Spleen (tissue), 11 donors: ENCODE results near the gene FAM120A. TPM values are rescaled to one million over a fixed set of nuclear protein-coding genes. Genes with fewer than 3 reads are reported as not detected.

Experiments used
- DNase-seq: peaks from one replicate; pipeline ENCODE4 v3.0.0-alpha.2; 2020
- H3K27ac ChIP-seq, 8 donors: fragments of 200-600 bp; sonication (generic) in 7 of 8; 1 replicate in 4 of 8; 2 replicates in 4 of 8; pipeline versions ENCODE4 v1.5.0 to v1.8.0; 2016 to 2021; ENCODE audit warnings: inconsistent platforms in 4 of 8, mild to moderate bottlenecking in 4 of 8, moderate library complexity in 1 of 8
- H3K27me3 ChIP-seq, 7 donors: fragments of 200-600 bp; sonication (generic) in 6 of 7; replicated peaks in 1 of 7; 1 replicate in 4 of 7; 2 replicates in 3 of 7; pipeline versions ENCODE4 v1.5.0 to v1.8.0; 2016 to 2021; ENCODE audit warnings: inconsistent platforms in 3 of 7, mild to moderate bottlenecking in 1 of 7
- H3K36me3 ChIP-seq, 6 donors: fragments of 200-600 bp; sonication (generic) in 5 of 6; 1 replicate in 4 of 6; 2 replicates in 2 of 6; pipeline versions ENCODE4 v1.5.0 to v1.8.0; 2016 to 2021; ENCODE audit warnings: inconsistent platforms in 2 of 6
- H3K4me1 ChIP-seq, 6 donors: fragments of 200-600 bp; sonication (generic) in 5 of 6; 1 replicate in 3 of 6; 2 replicates in 3 of 6; pipeline versions ENCODE4 v1.5.0 to v1.8.0; 2016 to 2021; ENCODE audit warnings: inconsistent platforms in 3 of 6
- H3K4me3 ChIP-seq, 8 donors: fragments of 200-600 bp; sonication (generic) in 7 of 8; 1 replicate in 4 of 8; 2 replicates in 4 of 8; pipeline versions ENCODE4 v1.5.0 to v1.8.0; 2016 to 2021; ENCODE audit warnings: inconsistent platforms in 4 of 8, mild to moderate bottlenecking in 4 of 8, moderate library complexity in 2 of 8
- H3K9me3 ChIP-seq, 8 donors: fragments of 200-600 bp; sonication (generic) in 7 of 8; 1 replicate in 4 of 8; 2 replicates in 4 of 8; pipeline versions ENCODE4 v1.5.0 to v1.8.0; 2016 to 2021; ENCODE audit warnings: inconsistent platforms in 4 of 8
- POLR2A ChIP-seq, 3 donors: fragments of 450-650 bp; IDR thresholded peaks; one replicate each; pipeline ENCODE4 v1.5.1; 2017; ENCODE audit warnings: antibody characterized with exemption in 3 of 3, mild to moderate bottlenecking in 1 of 3
- POLR2AphosphoS5 ChIP-seq, 3 donors: sonication (generic); formaldehyde crosslinking; IDR thresholded peaks; one replicate each; pipeline ENCODE4 v1.5.1; 2017; ENCODE audit warnings: antibody characterized with exemption in 3 of 3
- WGBS, 5 donors: extraction: QIAGEN DNeasy Blood & Tissue Kit in 3 of 5; methylation state at CpG; one replicate each; pipeline versions ENCODE4 v1.1.5 to v1.1.7; 2013 to 2018; 5-methylcytosine and 5-hydroxymethylcytosine counted together
- intact Hi-C: fragments of 100-400 bp; cut with DNase I; formaldehyde crosslinking; loops from one replicate; pipeline ENCODE4 v1.15.0; 2023; ENCODE audit warnings: low total_unique reads
- polyA plus RNA-seq, 3 donors: library from polyadenylated mRNA; stranded (reverse); fragments of 200-250 nt; gene quantifications; one replicate each; pipeline ENCODE4 v1.2.1, GENCODE V29; 2013
- total RNA-seq, 7 donors: library from RNA; depleted of rRNA in 3 of 7; stranded (reverse); fragments of >200 nt in 3 of 7; fragmentation: NEBNext Ultra II Directional in 4 of 7; extraction: Animal tissue kit (Norgen Biotek cat#: 25700) in 4 of 7; gene quantifications; one replicate each; pipeline versions ENCODE4 v1.1.0 to v1.2.1, GENCODE V29; 2016 to 2021
- TF ChIP-seq, protein P1 (sequence below), 11 experiments: fragments of 200-600 bp in 7 of 11; fragments of 450-650 bp in 4 of 11; sonication (generic) in 4 of 11; IDR thresholded peaks in 8 of 11; conservative IDR thresholded peaks in 3 of 11; 1 replicate in 7 of 11; 2 replicates in 4 of 11; pipeline versions ENCODE4 v1.4.0 to v1.8.0; 2016 to 2021; ENCODE audit warnings: antibody characterized with exemption in 11 of 11, inconsistent platforms in 4 of 11, mild to moderate bottlenecking in 1 of 11
- donor health status: healthy with polysubstance abuse.
- donor health status: DM: no; HTN: no; CAD: no; lungs with moderate emphysema.
- donor health status: DM: no; HTN: no; CAD: no.
- donor health status: Bipolar disorder and iron deficiency.
- donor health status: healthy.
- donor health status: DM: no; HTN: no; CAD: no.
- donor health status: DM: yes; HTN: yes; CAD: no.

Gene FAM120A
- total and polyA plus RNA-seq, 10 donors, result 33.0 to 116 (median 102) TPM

DNA sequence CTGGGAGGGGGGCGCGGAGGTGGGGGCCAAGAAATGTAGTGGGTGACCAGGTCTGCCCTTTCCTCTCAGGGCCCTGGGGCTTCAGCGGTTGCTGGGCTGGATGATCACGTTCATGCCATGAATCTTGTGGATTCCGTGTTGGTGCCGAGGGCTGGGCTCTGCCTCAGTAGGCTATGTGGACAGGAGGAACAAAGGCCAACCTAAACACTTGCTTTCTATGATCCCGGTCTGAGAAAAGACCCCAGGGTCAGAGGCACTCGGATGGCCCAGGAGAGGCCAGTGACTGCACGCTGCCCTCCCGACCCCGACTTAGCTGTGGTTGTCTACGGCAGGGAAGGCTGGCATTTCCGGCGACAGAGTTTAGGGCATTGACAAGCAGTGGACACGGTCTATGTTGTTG is 151.5 kb downstream of the FAM120A start:
- H3K4me3 ChIP-seq, result no peak overlapping the region
- peaks cover 0 to 5% (median 0%) of the 10 kb centered on the region in 6 donors for H3K36me3 ChIP-seq
- H3K27ac ChIP-seq, result no peak overlapping the region
- no peak for DNase-seq
- intact Hi-C loops, result no loop called here
- WGBS, 5 donors, result 88 to 97% (median 94%) methylated on average over 12 to 15 of the region's 15 CpGs
- H3K4me1 ChIP-seq, result peaks cover 8 to 38% (median 33%) of the 10 kb centered on the region in 6 donors
- no peaks in the 10 kb centered on the region for H3K27me3 ChIP-seq
- H3K9me3 ChIP-seq, result peaks cover 0 to 23% (median 10%) of the 10 kb centered on the region in 8 donors
- TF ChIP-seq POLR2A (IDR thresholded peaks at IDR 0.05), result no peak
- TF ChIP-seq, protein P1, sequence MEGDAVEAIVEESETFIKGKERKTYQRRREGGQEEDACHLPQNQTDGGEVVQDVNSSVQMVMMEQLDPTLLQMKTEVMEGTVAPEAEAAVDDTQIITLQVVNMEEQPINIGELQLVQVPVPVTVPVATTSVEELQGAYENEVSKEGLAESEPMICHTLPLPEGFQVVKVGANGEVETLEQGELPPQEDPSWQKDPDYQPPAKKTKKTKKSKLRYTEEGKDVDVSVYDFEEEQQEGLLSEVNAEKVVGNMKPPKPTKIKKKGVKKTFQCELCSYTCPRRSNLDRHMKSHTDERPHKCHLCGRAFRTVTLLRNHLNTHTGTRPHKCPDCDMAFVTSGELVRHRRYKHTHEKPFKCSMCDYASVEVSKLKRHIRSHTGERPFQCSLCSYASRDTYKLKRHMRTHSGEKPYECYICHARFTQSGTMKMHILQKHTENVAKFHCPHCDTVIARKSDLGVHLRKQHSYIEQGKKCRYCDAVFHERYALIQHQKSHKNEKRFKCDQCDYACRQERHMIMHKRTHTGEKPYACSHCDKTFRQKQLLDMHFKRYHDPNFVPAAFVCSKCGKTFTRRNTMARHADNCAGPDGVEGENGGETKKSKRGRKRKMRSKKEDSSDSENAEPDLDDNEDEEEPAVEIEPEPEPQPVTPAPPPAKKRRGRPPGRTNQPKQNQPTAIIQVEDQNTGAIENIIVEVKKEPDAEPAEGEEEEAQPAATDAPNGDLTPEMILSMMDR (IDR thresholded peaks at IDR 0.05 in 8 of 11, conservative IDR thresholded peaks at IDR 0.05 in 3 of 11), result no peak
- TF ChIP-seq POLR2AphosphoS5 (IDR thresholded peaks at IDR 0.05), result no peak

DNA sequence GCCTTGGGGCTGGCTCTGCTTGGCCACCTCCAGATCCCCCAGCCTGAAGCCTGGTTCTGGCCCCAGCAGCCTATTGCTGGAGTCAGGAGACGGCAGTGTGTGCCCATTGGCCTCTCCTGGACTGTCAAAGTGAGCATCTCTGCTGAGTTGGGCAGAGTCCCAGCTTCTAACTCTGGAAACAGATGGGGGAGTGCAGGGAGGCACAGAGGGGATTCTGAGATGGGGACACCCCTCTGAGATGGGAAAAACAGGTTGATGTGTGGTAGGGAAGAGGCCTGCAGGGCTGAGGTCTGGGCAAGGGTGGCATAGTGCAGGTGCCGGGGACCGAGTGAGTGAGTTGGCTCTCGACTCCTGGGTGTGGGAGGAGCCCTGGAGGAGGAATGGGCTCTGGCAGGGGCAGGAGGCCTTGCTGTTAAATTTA is 152.4 kb downstream of the FAM120A start:
- intact Hi-C loops, result no loop called here
- TF ChIP-seq POLR2AphosphoS5 (IDR thresholded peaks at IDR 0.05) (no peak), POLR2A (IDR thresholded peaks at IDR 0.05) (no peak)
- TF ChIP-seq, protein P1 (IDR thresholded peaks at IDR 0.05 in 8 of 11, conservative IDR thresholded peaks at IDR 0.05 in 3 of 11), result no peak
- H3K9me3 ChIP-seq, result peaks cover 4 to 32% (median 18%) of the 10 kb centered on the region in 8 donors
- no peak for DNase-seq
- H3K4me3 ChIP-seq, result no peak overlapping the region
- no peaks in the 10 kb centered on the region for H3K27me3 ChIP-seq
- 60 to 91% (median 84%) methylated on average over 4 of the region's 4 CpGs for WGBS, 5 donors
- H3K4me1 ChIP-seq, result peaks cover 5 to 29% (median 24%) of the 10 kb centered on the region in 6 donors
- H3K36me3 ChIP-seq, result peaks cover 0 to 5% (median 0%) of the 10 kb centered on the region in 6 donors
- no peak overlapping the region for H3K27ac ChIP-seq

DNA sequence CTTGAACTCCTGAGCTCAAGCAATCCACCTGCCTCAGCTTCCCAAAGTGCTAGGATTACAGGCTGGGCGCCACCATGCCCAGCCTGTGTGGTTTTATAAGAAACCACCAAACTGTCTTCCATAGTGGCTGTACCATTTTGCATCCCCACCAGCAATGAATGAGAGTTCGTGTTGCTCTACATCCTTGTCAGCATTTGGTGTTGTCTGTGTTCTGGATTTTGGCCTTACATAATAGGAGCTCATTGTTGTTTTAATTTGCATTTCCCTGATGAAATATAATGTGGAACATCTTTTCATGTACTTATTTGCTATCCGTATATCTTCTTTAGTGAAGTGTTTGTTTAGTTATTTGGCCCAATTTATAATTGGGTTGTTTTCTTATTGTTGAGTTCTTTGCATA is 154.7 kb downstream of the FAM120A start:
- peaks cover 11 to 55% (median 40%) of the 10 kb centered on the region in 8 donors for H3K9me3 ChIP-seq
- no peaks in the 10 kb centered on the region for H3K27me3 ChIP-seq
- peaks cover 0 to 5% (median 0%) of the 10 kb centered on the region in 6 donors for H3K36me3 ChIP-seq
- H3K4me1 ChIP-seq, result peaks cover 0 to 6% (median under 1%) of the 10 kb centered on the region in 6 donors
- intact Hi-C loops, result no loop called here
- H3K27ac ChIP-seq, result no peak overlapping the region
- no peak for DNase-seq
- no peak for TF ChIP-seq POLR2A (IDR thresholded peaks at IDR 0.05)
- no peak for TF ChIP-seq POLR2AphosphoS5 (IDR thresholded peaks at IDR 0.05)
- TF ChIP-seq, protein P1 (IDR thresholded peaks at IDR 0.05 in 8 of 11, conservative IDR thresholded peaks at IDR 0.05 in 3 of 11), result no peak
- H3K4me3 ChIP-seq, result no peak overlapping the region
- WGBS, 5 donors, result 51 to 94% (median 62%) methylated on average over 3 of the region's 3 CpGs

DNA sequence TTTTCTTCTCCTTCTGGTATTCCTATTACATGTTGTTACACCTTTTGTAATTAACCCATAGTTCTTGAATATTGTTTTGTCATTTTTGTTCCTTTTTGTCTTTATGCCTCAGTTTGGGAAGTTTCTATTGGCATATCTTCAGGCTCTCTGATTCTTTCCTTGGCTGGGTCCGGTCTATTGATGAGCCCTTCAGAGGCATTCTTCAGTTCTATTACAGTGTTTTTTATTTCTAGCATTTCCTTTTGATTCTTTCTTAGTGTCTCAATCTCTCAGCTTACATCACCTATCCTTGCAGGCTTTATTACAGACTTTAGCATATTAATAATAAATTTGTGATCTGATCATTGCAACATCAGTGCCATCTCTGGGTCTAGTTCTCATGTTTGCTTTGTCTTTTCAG is 158.7 kb downstream of the FAM120A start:
- H3K27ac ChIP-seq, result no peak overlapping the region
- peaks cover 0 to 5% (median 0%) of the 10 kb centered on the region in 6 donors for H3K36me3 ChIP-seq
- intact Hi-C loops, result no loop called here
- no peak overlapping the region for H3K4me3 ChIP-seq
- no peak for DNase-seq
- H3K27me3 ChIP-seq, result no peaks in the 10 kb centered on the region
- peaks cover 11 to 56% (median 40%) of the 10 kb centered on the region in 8 donors for H3K9me3 ChIP-seq
- TF ChIP-seq, protein P1 (IDR thresholded peaks at IDR 0.05 in 8 of 11, conservative IDR thresholded peaks at IDR 0.05 in 3 of 11), result no peak
- TF ChIP-seq POLR2AphosphoS5 (IDR thresholded peaks at IDR 0.05) (no peak), POLR2A (IDR thresholded peaks at IDR 0.05) (no peak)
- H3K4me1 ChIP-seq, result peaks cover 0 to 30% (median 12%) of the 10 kb centered on the region in 6 donors
- WGBS, 5 donors, result 97 to 100% (median 100%) methylated on average over 1 of the region's 1 CpG
